SK-N-MC (cell line): Measurements from ENCODE around the gene UST.

Source experiments
- EZH2 ChIP-seq: fragments of 200-600 bp; sonication (generic); IDR thresholded peaks from one replicate; pipeline ENCODE4 v1.6.1; 2017; ENCODE audit warnings: antibody characterized with exemption
- FOXP2 ChIP-seq: optimal IDR thresholded peaks from 2 replicates; pipeline ENCODE3; 2011; ENCODE audit warnings: mild to moderate bottlenecking, moderate library complexity; ENCODE audit not compliant: insufficient read depth; ENCODE audit errors: extremely low read length, control extremely low read depth
- POLR2AphosphoS5 ChIP-seq: IDR thresholded peaks from 2 replicates; pipeline ENCODE4 v1.6.1; 2012; ENCODE audit warnings: mild to moderate bottlenecking, low read depth, low read length, borderline replicate concordance

DNA sequence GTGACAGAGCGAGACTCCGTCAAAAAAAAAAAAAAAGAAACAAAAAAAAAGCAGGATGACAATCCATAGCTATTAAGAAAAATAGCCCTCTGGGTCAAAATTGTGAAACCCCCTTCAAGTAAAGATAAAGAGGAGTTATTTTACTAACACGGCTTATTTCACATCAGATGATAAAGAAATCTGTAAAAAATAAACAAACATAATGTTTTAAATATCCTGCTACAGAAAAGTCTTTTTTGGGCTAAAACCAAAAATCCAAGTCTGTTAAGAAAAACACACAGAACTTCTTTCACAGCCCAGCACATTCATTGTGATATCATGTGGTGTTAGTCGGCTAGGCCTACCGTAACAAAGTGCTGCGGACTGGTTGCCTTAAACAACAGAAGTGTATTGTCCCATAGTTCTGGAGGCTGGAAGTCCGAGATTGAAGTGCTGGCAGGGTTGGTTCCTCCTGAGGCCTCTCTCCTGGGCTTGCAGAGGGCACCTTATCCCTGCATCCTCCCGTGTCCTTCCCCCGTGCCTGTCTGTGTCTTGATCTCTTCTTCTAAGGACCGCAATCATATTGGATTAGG, 331.5 kb downstream of the UST start:
- TF ChIP-seq POLR2AphosphoS5 = no peak
- TF ChIP-seq EZH2 = no peak
- TF ChIP-seq FOXP2 = no peak
